Astrocyte of the hippocampus (primary cell): ENCODE results near the gene XPA.

ENCODE experiments used
- DNase-seq: peaks from one replicate; pipeline ENCODE4 v3.0.0; 2011; ENCODE audit warnings: low read depth, low spot score

XPA gene

GRCh38 chr9:97658707-97659106, 38.4 kb downstream of the XPA start:
- no peak for DNase-seq

GRCh38 chr9:97651646-97652045, 45.5 kb downstream of the XPA start:
- no peak for DNase-seq

- no peak for DNase-seq
Measured at GRCh38 chr9:97647996-97648395, 49.1 kb downstream of the XPA start.

GRCh38 chr9:97645720-97646119, 51.4 kb downstream of the XPA start:
- DNase-seq, result no peak

- DNase-seq, result peak; percentile 44
Measured at GRCh38 chr9:97640325-97640724, 56.8 kb downstream of the XPA start.

GRCh38 chr9:97638666-97639065, 58.5 kb downstream of the XPA start:
- DNase-seq, result no peak

GRCh38 chr9:97636903-97637302, 60.2 kb downstream of the XPA start:
- DNase-seq, result no peak

- DNase-seq, result no peak
Measured at GRCh38 chr9:97635026-97635425, 62.1 kb downstream of the XPA start.

- peak; percentile 25 for DNase-seq
Measured at GRCh38 chr9:97633859-97634490, 63.2 kb downstream of the XPA start.

GRCh38 chr9:97632985-97633858, 63.9 kb downstream of the XPA start, which contains the start of the genes NCBP1 and TSTD2:
Gene NCBP1 (plus strand): TSS chr9:97633821. CDS start chr9:97633882, 61 bp downstream.
Gene TSTD2 (minus strand): TSS chr9:97633368. CDS start chr9:97627562, 5,806 bp downstream.
- DNase-seq, result peak; percentile 99

GRCh38 chr9:97632248-97632984, 64.7 kb downstream of the XPA start:
- no peak for DNase-seq

- DNase-seq, result no peak
Measured at GRCh38 chr9:97630591-97630990, 66.5 kb downstream of the XPA start.

GRCh38 chr9:97629156-97629555, 68.0 kb downstream of the XPA start:
- DNase-seq, result no peak

- peak; percentile 10 for DNase-seq
Measured at GRCh38 chr9:97628668-97629067, 68.5 kb downstream of the XPA start.

GRCh38 chr9:97627624-97628023, 69.5 kb downstream of the XPA start:
- DNase-seq, result no peak

- DNase-seq, result no peak
Measured at GRCh38 chr9:97625620-97626019, 71.5 kb downstream of the XPA start.
